Mesothelial cell of epicardium (in vitro differentiated cells): ENCODE data around the gene MYMX. TPM values are rescaled to one million over a fixed set of nuclear protein-coding genes. Genes with fewer than 3 reads are reported as not detected.
A peak's percentile ranks its signal among the peaks of the same experiment; 100 is the strongest.

Experiments
- DNase-seq, 2 experiments: peaks; one replicate each; pipeline ENCODE4 v3.0.0; 2021; ENCODE audit warnings: low spot score in 2 of 2; ENCODE audit not compliant: unreplicated experiment in 2 of 2
- H3K27ac Mint-ChIP-seq: 2 replicates; pipeline ENCODE4 v1.8.0; 2021; ENCODE audit warnings: mixed read lengths
- H3K27me3 Mint-ChIP-seq: 2 replicates; pipeline ENCODE4 v1.8.0; 2021; ENCODE audit warnings: low read depth, mixed read lengths
- H3K36me3 Mint-ChIP-seq: 2 replicates; pipeline ENCODE4 v1.8.0; 2021; ENCODE audit warnings: mixed read lengths
- H3K4me1 Mint-ChIP-seq: 2 replicates; pipeline ENCODE4 v1.8.0; 2021; ENCODE audit warnings: mixed read lengths
- H3K4me3 Mint-ChIP-seq: 2 replicates; pipeline ENCODE4 v1.8.0; 2021; ENCODE audit warnings: mild to moderate bottlenecking, moderate library complexity, mixed read lengths
- H3K9me3 Mint-ChIP-seq: 2 replicates; pipeline ENCODE4 v1.8.0; 2021; ENCODE audit warnings: mixed read lengths
- total RNA-seq: library from RNA; stranded (reverse); gene quantifications from 3 replicates; pipeline ENCODE4 v1.2.1, GENCODE V29; 2021
- TF ChIP-seq, protein P1 (sequence below): fragments of 200-600 bp; sonication (generic); IDR thresholded peaks from one replicate; pipeline ENCODE4 v1.5.0; 2021; ENCODE audit warnings: antibody characterized with exemption; ENCODE audit not compliant: unreplicated experiment

MYMX gene
- total RNA-seq, 1 donor from 2014 or later = not detected

DNA sequence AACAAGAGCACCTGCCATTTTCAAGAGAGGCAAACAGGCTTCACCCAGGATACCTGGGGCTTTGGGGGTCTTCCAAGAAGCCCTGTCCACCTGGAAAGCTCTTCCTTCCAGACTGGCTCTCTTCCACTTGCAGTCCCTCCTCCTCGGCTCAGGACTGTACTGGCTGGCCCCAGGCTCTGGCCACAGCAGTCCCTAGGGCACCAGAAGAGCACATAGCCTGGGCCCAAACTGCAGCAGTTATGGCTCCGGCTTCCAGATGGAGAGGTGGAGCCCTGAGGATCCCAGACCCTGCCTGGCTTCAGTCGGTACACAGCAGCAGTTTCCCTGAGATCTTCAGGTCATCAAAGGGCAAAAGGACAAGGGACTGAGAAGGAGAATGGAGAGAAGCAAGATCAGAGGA is 42.2 kb downstream of the MYMX start:
- H3K9me3 Mint-ChIP-seq = no peaks in the 10 kb centered on the region
- H3K27me3 Mint-ChIP-seq = no peaks in the 10 kb centered on the region
- no peak for DNase-seq
- H3K4me1 Mint-ChIP-seq = peaks cover 37% of the 10 kb centered on the region
- H3K4me3 Mint-ChIP-seq = peak overlapping the region; percentile 74
- TF ChIP-seq, protein P1, sequence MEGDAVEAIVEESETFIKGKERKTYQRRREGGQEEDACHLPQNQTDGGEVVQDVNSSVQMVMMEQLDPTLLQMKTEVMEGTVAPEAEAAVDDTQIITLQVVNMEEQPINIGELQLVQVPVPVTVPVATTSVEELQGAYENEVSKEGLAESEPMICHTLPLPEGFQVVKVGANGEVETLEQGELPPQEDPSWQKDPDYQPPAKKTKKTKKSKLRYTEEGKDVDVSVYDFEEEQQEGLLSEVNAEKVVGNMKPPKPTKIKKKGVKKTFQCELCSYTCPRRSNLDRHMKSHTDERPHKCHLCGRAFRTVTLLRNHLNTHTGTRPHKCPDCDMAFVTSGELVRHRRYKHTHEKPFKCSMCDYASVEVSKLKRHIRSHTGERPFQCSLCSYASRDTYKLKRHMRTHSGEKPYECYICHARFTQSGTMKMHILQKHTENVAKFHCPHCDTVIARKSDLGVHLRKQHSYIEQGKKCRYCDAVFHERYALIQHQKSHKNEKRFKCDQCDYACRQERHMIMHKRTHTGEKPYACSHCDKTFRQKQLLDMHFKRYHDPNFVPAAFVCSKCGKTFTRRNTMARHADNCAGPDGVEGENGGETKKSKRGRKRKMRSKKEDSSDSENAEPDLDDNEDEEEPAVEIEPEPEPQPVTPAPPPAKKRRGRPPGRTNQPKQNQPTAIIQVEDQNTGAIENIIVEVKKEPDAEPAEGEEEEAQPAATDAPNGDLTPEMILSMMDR = no peak
- H3K36me3 Mint-ChIP-seq = peaks cover 8% of the 10 kb centered on the region
- no peak overlapping the region for H3K27ac Mint-ChIP-seq

DNA sequence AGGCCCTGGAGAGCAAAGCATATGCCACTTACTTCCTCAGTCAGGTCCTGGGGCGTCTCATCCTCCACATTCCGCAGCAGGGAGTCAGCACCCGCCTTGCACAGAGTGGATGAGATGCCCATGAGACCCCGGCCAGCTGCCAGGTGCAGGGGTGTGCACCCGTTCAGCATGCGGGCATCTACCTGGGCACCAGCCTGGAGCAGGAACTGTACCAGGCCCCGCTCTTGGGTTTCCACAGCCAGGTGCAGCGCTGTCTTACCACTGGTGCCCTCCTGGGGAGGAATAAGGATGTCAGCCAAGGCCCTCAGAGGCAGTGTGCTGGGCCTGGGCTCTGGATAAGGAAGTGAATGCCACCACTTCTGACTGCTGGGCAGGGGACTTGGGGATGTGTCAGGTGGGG is 43.3 kb downstream of the MYMX start:
- Mint-ChIP-seq H3K9me3 (no peaks in the 10 kb centered on the region), H3K27ac (no peak overlapping the region), H3K4me3 (no peak overlapping the region), H3K27me3 (no peaks in the 10 kb centered on the region), H3K36me3 (no peaks in the 10 kb centered on the region), H3K4me1 (peaks cover 47% of the 10 kb centered on the region)
- DNase-seq = no peak
- TF ChIP-seq, protein P1 = no peak

DNA sequence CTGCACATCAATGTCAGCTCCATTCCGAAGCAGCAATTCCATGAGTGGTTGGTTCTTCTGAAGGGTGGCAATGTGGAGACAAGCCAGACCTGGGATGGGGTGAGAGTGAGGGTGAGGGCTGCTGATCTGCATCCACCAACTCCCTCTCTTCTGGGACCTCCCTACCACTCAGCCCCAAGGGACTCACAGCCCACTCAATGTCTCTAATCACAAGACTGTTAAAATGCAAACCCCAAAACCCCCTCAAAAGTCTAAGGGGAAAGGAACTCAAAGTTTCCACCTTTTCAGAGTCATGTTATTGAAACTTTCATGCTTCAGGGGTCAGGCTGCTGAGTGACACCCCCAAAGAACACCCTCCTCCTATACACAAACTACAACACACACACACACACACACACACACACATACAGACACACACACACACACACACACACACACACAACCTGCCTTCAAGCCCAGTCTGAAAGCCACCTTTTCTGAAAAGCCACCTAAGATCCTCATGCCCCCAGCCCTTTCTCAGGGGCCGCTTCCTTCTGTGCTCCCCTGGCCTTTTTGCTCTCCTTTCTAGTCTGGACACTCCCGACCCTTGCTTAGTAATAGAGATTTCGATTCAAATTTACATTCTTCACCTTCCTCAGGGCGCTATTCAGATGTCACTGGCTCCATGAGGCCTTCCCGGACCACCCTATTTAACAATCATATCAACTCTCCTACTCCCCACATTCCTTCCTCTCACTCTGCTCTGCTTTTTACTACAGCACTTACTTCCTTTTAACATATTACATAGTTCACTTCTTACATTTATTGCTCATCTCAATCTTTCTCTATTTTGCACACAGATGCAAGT is 43.9 kb downstream of the MYMX start:
- Mint-ChIP-seq H3K4me1 (peaks cover 44% of the 10 kb centered on the region), H3K27ac (no peak overlapping the region), H3K4me3 (no peak overlapping the region), H3K36me3 (no peaks in the 10 kb centered on the region), H3K27me3 (no peaks in the 10 kb centered on the region), H3K9me3 (no peaks in the 10 kb centered on the region)
- DNase-seq = no peak
- TF ChIP-seq, protein P1 = no peak

DNA sequence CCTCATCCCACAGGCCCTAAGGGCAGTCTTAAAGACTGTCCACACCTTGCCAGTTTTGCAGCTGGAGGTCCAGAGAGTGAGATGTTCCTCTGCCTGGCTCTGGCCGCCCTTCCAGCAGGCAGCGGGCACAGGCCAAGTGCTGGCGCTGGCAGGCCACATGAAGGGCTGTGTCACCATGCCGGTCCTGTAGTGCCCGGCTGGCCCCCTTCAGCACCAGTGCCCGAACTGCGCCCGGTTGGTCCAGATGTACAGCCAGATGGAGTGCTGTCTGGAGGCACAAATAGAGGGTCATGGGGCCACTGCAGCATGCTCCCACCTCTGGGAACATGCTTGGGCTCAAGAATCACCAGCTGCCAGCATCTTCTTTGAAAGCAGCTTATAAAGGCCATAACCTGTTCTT is 44.9 kb downstream of the MYMX start:
- Mint-ChIP-seq H3K27ac (no peak overlapping the region), H3K36me3 (no peaks in the 10 kb centered on the region), H3K27me3 (no peaks in the 10 kb centered on the region), H3K4me1 (peaks cover 35% of the 10 kb centered on the region), H3K4me3 (no peak overlapping the region), H3K9me3 (no peaks in the 10 kb centered on the region)
- TF ChIP-seq, protein P1 = no peak
- DNase-seq = no peak

DNA sequence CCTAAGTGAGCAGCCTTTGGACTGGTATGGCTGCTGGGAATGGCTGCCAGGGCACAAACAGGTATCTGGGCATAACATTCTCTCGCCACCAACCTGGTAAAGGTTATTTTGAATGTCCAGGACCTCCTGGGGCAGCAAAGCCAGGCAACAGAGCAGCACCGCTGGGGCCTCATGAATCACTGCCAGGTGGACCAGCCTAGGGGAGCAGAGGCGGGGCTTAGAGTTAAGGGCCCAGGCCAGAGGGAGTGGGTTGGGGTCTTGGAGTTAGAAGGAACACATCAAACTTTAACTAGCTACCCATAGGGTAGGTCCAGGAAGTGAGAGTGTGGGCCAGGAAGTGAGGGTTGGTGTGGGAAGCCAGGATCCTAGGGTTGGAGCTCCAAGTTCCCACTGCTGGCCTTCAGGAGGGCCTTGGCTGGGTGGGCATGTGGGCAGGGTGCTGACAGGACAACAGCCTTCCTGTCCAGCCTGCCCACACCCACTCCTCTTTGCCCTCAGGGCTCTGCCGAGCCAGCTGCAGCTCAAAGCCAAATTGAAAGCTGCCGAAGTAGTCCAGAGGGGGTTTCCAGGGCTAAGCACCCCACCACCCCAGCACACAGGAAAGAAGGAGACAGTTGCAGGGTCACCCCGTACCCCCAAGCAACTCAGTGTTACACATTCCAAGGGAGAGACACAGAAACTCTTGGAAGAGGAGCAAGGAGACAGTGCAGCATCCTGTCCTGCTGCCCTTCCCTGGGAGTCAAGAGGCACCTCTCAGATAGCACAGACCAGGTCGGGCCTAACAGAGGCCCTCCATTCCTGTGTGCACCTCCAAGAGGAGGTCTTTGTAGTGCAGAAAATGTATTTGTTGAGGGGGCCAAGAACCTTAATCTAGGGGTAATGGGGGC is 46.0 kb downstream of the MYMX start:
- no peaks in the 10 kb centered on the region for H3K36me3 Mint-ChIP-seq
- H3K27ac Mint-ChIP-seq = peak overlapping the region; percentile 39
- H3K27me3 Mint-ChIP-seq = peaks cover 7% of the 10 kb centered on the region
- no peak for DNase-seq
- H3K4me1 Mint-ChIP-seq = peaks cover 32% of the 10 kb centered on the region
- TF ChIP-seq, protein P1 = no peak
- H3K9me3 Mint-ChIP-seq = no peaks in the 10 kb centered on the region
- H3K4me3 Mint-ChIP-seq = peak overlapping the region; percentile 82
